OCI-LY3 (cell line): ENCODE data around the gene COL20A1.

ENCODE experiments used
- CTCF ChIP-seq: fragments of 200-600, 300-600 bp; sonication (generic); IDR thresholded peaks from 2 replicates; pipeline ENCODE4 v1.5.1; 2014; ENCODE audit warnings: antibody characterized with exemption, low read length, low read depth
- EZH2phosphoT487 ChIP-seq: fragments of 200-600 bp; shearing (Covaris generic); IDR thresholded peaks from 2 replicates; pipeline ENCODE4 v1.6.1; 2018; ENCODE audit warnings: antibody characterized with exemption, mixed run types, low read depth

DNA sequence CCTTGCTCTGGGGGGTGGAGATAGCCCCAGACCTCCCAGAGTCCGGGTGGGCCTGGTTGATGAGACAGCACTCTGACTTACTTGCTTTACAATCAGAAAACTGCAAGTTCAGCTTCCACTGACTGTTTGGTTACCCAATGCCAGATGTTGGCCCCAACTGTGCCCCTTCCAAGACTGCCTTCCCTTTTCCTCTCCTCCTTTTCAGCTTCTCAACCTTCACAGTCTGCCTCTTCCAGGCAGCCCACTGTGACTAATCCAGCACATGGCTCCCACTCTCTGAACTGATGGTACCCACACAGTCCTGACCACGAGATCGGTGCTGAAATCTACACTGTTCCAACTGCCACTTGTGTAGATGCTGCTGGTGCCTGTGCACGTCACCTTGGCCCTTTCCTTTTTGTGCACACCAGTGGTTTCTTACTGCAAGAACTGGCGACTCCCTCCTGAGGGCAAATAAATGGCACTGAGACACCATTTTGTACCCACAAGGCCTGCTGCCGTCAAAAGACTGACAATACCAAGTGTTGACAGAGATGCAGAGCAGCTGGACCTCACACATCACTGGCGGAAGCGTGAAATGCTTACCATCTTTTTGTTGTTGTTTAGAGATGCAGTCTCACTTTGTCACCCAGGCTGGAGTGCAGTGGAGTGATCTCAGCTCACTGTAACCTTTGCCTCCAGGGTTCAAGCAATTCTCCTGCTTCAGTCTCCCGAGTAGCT lies 22.2 kb upstream of the COL20A1 start:
- TF ChIP-seq CTCF (no peak), EZH2phosphoT487 (no peak)
